ENCODE data around the gene BTG3.

The BTG3 gene

DNA sequence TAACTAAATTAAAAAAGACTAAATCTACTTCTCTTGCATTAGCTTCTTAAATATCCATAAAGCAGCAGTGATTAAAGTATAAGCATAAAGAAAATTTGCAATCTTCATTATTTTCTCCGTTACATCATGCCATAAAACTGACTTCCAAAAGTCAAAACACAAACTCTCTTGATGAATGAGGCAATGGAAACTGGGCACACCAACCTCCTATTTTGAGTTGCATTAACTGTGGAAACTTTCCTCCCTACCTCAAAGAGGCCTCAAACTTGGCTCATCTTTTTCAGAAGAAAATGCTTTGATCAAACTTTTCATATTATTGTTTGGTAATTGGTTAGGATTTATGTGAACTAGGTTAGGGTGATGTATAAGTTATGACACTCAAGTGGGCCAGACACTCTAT is 4.1 kb upstream of the BTG3 start:
- no peak overlapping the region for H3K4me3 ChIP-seq (ENCODE audit: low read length)
- TF ChIP-seq EZH2 (optimal IDR thresholded peaks at IDR 0.05; ENCODE audit: low read depth, low read length) (no peak), CTCF (IDR thresholded peaks at IDR 0.05; ENCODE audit: low read length) (no peak), EZH2phosphoT487 (IDR thresholded peaks at IDR 0.05; ENCODE audit: low read length) (no peak)
- no peaks in the 10 kb centered on the region for H3K4me1 ChIP-seq (ENCODE audit: low read length)
- no peak overlapping the region for H2AFZ ChIP-seq (ENCODE audit: low read length)
- no peak overlapping the region for H3K27ac ChIP-seq (ENCODE audit: low read length)
- no peaks in the 10 kb centered on the region for H3K9me3 ChIP-seq (replicated peaks; ENCODE audit: insufficient read depth, low read length)
- H3K9ac ChIP-seq (ENCODE audit: low read length), result no peak overlapping the region
- H3K27me3 ChIP-seq (replicated peaks; ENCODE audit: insufficient read depth, low read length), result no peaks in the 10 kb centered on the region
- H3F3A ChIP-seq (ENCODE audit: insufficient read depth, low read length), result peaks cover 8% of the 10 kb centered on the region; the same call in 1 of the 2 replicates
- no peak overlapping the region for H3K4me2 ChIP-seq (ENCODE audit: low read depth, low read length)
- H3K9me2 ChIP-seq (replicated peaks; ENCODE audit: insufficient read depth, low read length), result no peaks in the 10 kb centered on the region
- H3K79me2 ChIP-seq (ENCODE audit: low read length), result peaks cover 8% of the 10 kb centered on the region
- H3K36me3 ChIP-seq (replicated peaks; ENCODE audit: insufficient read depth, low read length), result no peaks in the 10 kb centered on the region
- no peak for DNase-seq
- H4K20me1 ChIP-seq (ENCODE audit: insufficient read depth, low read length), result no peaks in the 10 kb centered on the region

DNA sequence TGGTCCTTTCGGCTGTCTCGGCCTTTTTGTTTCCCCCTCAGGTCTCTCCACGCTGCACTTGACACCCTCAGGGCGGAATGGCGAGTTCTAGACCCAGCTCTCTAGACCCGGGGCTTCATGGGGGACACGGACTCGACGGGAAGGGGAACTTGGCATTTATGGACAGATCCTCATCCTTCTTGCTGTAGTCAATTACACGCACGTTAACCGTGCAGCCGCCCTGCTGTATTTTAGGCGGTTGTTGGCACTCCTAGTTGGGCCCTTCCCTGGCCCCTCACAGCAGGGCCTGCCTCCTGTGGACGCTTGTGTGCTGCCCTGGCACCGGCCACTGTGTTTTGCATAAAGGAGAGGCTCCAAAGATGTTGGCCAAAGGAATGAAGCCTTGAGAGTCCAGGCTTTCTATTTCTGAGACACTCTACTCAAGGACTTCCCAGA is 558 bp upstream of the BTG3 start:
- H3K9ac ChIP-seq (ENCODE audit: low read length), result peak overlapping the region; percentile 54; the same call in 1 of the 2 replicates
- TF ChIP-seq EZH2 (optimal IDR thresholded peaks at IDR 0.05; ENCODE audit: low read depth, low read length), result no peak
- no peak for TF ChIP-seq CTCF (IDR thresholded peaks at IDR 0.05; ENCODE audit: low read length)
- no peak for TF ChIP-seq EZH2phosphoT487 (IDR thresholded peaks at IDR 0.05; ENCODE audit: low read length)
- H4K20me1 ChIP-seq (ENCODE audit: insufficient read depth, low read length), result peaks cover 11% of the 10 kb centered on the region
- H3K79me2 ChIP-seq (ENCODE audit: low read length), result peaks cover 43% of the 10 kb centered on the region
- peak overlapping the region; percentile 93 for H2AFZ ChIP-seq (ENCODE audit: low read length)
- H3K27ac ChIP-seq (ENCODE audit: low read length), result no peak overlapping the region
- H3K27me3 ChIP-seq (replicated peaks; ENCODE audit: insufficient read depth, low read length), result no peaks in the 10 kb centered on the region
- peak overlapping the region; percentile 87 for H3K4me2 ChIP-seq (ENCODE audit: low read depth, low read length)
- H3K4me1 ChIP-seq (ENCODE audit: low read length), result peaks cover 6% of the 10 kb centered on the region
- peaks cover 4% of the 10 kb centered on the region; the same call in 1 of the 2 replicates for H3K36me3 ChIP-seq (replicated peaks; ENCODE audit: insufficient read depth, low read length)
- no peaks in the 10 kb centered on the region for H3K9me3 ChIP-seq (replicated peaks; ENCODE audit: insufficient read depth, low read length)
- DNase-seq, result no peak
- H3F3A ChIP-seq (ENCODE audit: insufficient read depth, low read length), result peaks cover 15% of the 10 kb centered on the region
- H3K9me2 ChIP-seq (replicated peaks; ENCODE audit: insufficient read depth, low read length), result no peaks in the 10 kb centered on the region
- H3K4me3 ChIP-seq (ENCODE audit: low read length), result peak overlapping the region; percentile 60

DNA sequence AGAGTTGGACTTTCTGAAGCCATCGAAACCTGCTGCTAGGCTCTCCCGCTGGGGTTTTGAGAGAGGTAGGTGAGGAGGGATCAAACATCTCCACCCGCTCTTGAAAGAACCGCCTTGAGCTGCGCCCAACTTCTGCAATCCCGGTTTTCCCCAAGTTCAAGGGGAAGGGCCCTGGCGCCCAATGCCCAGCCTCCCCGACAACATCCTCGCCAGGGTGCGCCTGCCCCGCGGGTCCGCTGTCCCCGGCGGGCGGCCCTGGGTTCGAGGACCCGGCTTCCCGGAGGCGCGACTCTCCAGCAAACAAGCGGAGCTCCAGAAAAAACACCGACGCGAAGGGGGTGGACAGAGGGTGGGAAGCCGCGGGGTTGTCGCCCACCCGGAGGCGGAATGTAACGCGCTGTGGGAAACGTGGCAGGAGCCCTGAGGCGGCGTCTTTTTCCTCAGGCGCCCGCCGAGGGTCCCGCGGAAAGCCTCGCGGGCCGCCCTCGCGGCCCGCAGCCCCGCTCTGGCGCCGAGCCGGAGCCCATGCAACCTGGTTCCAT is 607 bp downstream of the BTG3 start:
- peak overlapping the region; percentile 89 for H3K4me3 ChIP-seq (ENCODE audit: low read length)
- peak overlapping the region; percentile 68 for H2AFZ ChIP-seq (ENCODE audit: low read length)
- H3K27ac ChIP-seq (ENCODE audit: low read length), result peak overlapping the region; percentile 66
- H4K20me1 ChIP-seq (ENCODE audit: insufficient read depth, low read length), result peaks cover 15% of the 10 kb centered on the region
- H3K9ac ChIP-seq (ENCODE audit: low read length), result peak overlapping the region; percentile 90
- peaks cover 55% of the 10 kb centered on the region for H3K79me2 ChIP-seq (ENCODE audit: low read length)
- H3K9me3 ChIP-seq (replicated peaks; ENCODE audit: insufficient read depth, low read length), result no peaks in the 10 kb centered on the region
- peaks cover 6% of the 10 kb centered on the region for H3K4me1 ChIP-seq (ENCODE audit: low read length)
- no peaks in the 10 kb centered on the region for H3K27me3 ChIP-seq (replicated peaks; ENCODE audit: insufficient read depth, low read length)
- no peaks in the 10 kb centered on the region for H3K9me2 ChIP-seq (replicated peaks; ENCODE audit: insufficient read depth, low read length)
- peak; percentile 33 for DNase-seq
- peaks cover 15% of the 10 kb centered on the region for H3F3A ChIP-seq (ENCODE audit: insufficient read depth, low read length)
- TF ChIP-seq EZH2 (optimal IDR thresholded peaks at IDR 0.05; ENCODE audit: low read depth, low read length) (no peak), CTCF (IDR thresholded peaks at IDR 0.05; ENCODE audit: low read length) (no peak), EZH2phosphoT487 (IDR thresholded peaks at IDR 0.05; ENCODE audit: low read length) (no peak)
- H3K36me3 ChIP-seq (replicated peaks; ENCODE audit: insufficient read depth, low read length), result peaks cover 11% of the 10 kb centered on the region
- H3K4me2 ChIP-seq (ENCODE audit: low read depth, low read length), result peak overlapping the region; percentile 87
